Panc1 (cell line): ENCODE results near the gene FGD3. TPM values are rescaled to one million over a fixed set of nuclear protein-coding genes. Genes with fewer than 3 reads are reported as not detected.

Experiments
- ATAC-seq: fragments of 200-7000 bp; cut with Tn5 transposase; 2 replicates; pipeline ENCODE4 v1.9.1; 2020; ENCODE audit warnings: mild to moderate bottlenecking, moderate library complexity
- BruUV-seq: library from RNA; stranded (reverse); fragments of 400-500 nt; replicated peaks from 2 replicates; lab custom pipeline; 2021; lab: Mats Ljungman, UMichigan
- CTCF ChIA-PET: fragments of 300-600 bp; sonication (Branson Sonifier 250); formaldehyde crosslinking; loops from one replicate; lab custom pipeline; 2022; ENCODE audit warnings: antibody characterized with exemption; lab: Charles Lee
- POLR2A ChIA-PET: fragments of 300-600 bp; sonication (Branson Sonifier 250); formaldehyde crosslinking; loops from one replicate; lab custom pipeline; 2022; ENCODE audit warnings: antibody characterized with exemption; lab: Charles Lee
- DNase-seq: peaks from one replicate; pipeline ENCODE4 v3.0.0-alpha.2; 2010; ENCODE audit warnings: low read depth, low spot score
- H3K27ac ChIP-seq: 2 replicates; pipeline ENCODE4 v1.5.1; 2011; ENCODE audit warnings: mild to moderate bottlenecking, low read length, inconsistent platforms
- H3K27me3 ChIP-seq: fragments of 200-500 bp; sonication (Bioruptor generic); 2 replicates; pipeline ENCODE4 v1.6.0; 2014; ENCODE audit warnings: low read length, inconsistent platforms; ENCODE audit not compliant: control insufficient read depth, insufficient read depth
- H3K36me3 ChIP-seq: fragments of 200-500 bp; sonication (Bioruptor generic); 2 replicates; pipeline ENCODE4 v1.5.1; 2014; ENCODE audit warnings: inconsistent platforms, mild to moderate bottlenecking, low read length, moderate library complexity; ENCODE audit not compliant: control insufficient read depth, insufficient read depth
- H3K4me1 ChIP-seq: 2 replicates; pipeline ENCODE4 v1.5.1; 2011; ENCODE audit warnings: inconsistent platforms, mild to moderate bottlenecking, low read length, moderate library complexity; ENCODE audit not compliant: control insufficient read depth, insufficient read depth
- H3K4me3 ChIP-seq, 2 experiments: 2 replicates each; pipeline ENCODE4 v1.5.1; 2011 to 2012; ENCODE audit warnings: low read depth in 2 of 2, low read length in 2 of 2, mild to moderate bottlenecking in 2 of 2, inconsistent platforms in 1 of 2, moderate library complexity in 1 of 2
- H3K9me3 ChIP-seq: fragments of 200-500 bp; sonication (Bioruptor generic); 2 replicates; pipeline ENCODE4 v1.5.1; 2014; ENCODE audit warnings: low read depth, mild to moderate bottlenecking, inconsistent platforms, low read length, moderate library complexity; ENCODE audit not compliant: control insufficient read depth, insufficient read depth
- POLR2AphosphoS5 ChIP-seq: IDR thresholded peaks from 2 replicates; pipeline ENCODE4 v1.6.1; 2012; ENCODE audit warnings: mild to moderate bottlenecking, low read depth, low read length, moderate library complexity
- SIN3A ChIP-seq: IDR thresholded peaks from 2 replicates; pipeline ENCODE4 v1.6.1; 2012; ENCODE audit warnings: low read depth, mild to moderate bottlenecking, low read length, moderate library complexity, borderline replicate concordance; ENCODE audit not compliant: insufficient read depth
- TCF7L2 ChIP-seq: IDR thresholded peaks from 2 replicates; pipeline ENCODE4 v1.6.1; 2011; ENCODE audit warnings: mild to moderate bottlenecking, low read depth, low read length, inconsistent platforms
- in situ Hi-C: cut with HindIII; loops from 2 replicates; pipeline ENCODE4 v1.10.0; 2016; ENCODE audit warnings: low sequenced_read_pairs, low pct_unique_long_range_greater_than_20kb
- intact Hi-C: fragments of 100-400 bp; cut with micrococcal nuclease; formaldehyde crosslinking; loops from one replicate; pipeline ENCODE4 v1.10.0; 2022; ENCODE audit not compliant: unreplicated experiment
- total RNA-seq: library from RNA; stranded (reverse); gene quantifications from one replicate; pipeline ENCODE4 v1.2.1, GENCODE V29; 2021; ENCODE audit not compliant: unreplicated experiment
- TF ChIP-seq, protein P1 (sequence below): fragments of 450-650 bp; IDR thresholded peaks from 2 replicates; pipeline ENCODE4 v1.5.1; 2017; ENCODE audit warnings: mild to moderate bottlenecking
- TF ChIP-seq, protein P2 (sequence below), 2 experiments: IDR thresholded peaks; 2 replicates each; pipeline ENCODE4 v1.6.1; 2011 to 2012; ENCODE audit warnings: low read depth in 2 of 2, control low read depth in 1 of 2, low read length in 1 of 2, mild to moderate bottlenecking in 1 of 2, moderate library complexity in 1 of 2; ENCODE audit not compliant: insufficient read depth in 1 of 2

Gene FGD3
- total RNA-seq, 1 experiment from 2014 or later = 0.80 TPM

DNA sequence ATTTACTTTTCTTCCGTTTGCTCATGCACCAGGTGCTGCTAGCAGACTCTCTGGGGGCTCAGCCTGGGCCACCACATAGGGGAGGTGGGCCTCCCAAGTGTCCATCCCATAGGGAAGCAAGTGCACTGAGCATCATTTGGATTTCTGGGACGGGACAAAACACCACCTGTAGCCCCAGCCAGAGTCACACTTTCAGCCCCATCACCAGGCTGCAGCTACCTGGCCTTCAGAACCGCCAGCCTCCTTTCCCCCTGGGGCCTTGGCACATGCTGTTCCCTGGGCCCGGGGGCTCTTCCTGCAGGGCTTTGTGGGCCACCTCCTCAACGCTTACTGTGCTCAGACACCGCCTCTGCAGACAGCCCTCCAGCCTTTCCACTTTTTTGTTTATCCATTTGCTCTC lies 91.6 kb downstream of the FGD3 start:
- ChIA-PET CTCF (no interaction called here), POLR2A (no interaction called here)
- in situ Hi-C loops (no loop called here), intact Hi-C loops (no loop called here)
- TF ChIP-seq SIN3A (no peak), TCF7L2 (no peak)
- no peaks in the 10 kb centered on the region for H3K4me1 ChIP-seq
- no peaks in the 10 kb centered on the region for H3K36me3 ChIP-seq
- no peak for ATAC-seq
- no peaks in the 10 kb centered on the region for H3K27me3 ChIP-seq
- no peak for DNase-seq
- H3K27ac ChIP-seq = no peak overlapping the region
- no peak overlapping the region for H3K4me3 ChIP-seq
- H3K9me3 ChIP-seq = no peaks in the 10 kb centered on the region
- no TSS peak for BruUV-seq

DNA sequence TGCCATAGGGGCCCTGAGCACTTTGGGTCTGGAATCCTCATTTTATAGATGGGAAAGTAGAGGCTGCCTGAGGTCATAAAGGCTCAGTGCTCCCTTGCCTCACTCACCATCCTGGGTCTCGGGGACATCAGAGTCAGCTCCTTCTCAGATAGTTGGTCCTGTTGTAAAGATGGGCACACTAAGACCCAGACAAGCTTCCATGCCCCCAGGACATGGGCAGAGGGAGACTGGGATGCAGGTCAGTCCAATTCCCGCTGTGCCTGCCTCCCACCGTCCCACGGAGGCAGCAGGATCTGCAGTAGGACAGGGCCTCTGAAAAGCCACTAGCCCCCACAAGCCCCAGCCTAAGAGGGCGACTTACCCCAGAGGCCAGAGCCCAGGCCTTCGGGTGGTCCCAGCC lies 92.1 kb downstream of the FGD3 start:
- CTCF ChIA-PET = no interaction called here

DNA sequence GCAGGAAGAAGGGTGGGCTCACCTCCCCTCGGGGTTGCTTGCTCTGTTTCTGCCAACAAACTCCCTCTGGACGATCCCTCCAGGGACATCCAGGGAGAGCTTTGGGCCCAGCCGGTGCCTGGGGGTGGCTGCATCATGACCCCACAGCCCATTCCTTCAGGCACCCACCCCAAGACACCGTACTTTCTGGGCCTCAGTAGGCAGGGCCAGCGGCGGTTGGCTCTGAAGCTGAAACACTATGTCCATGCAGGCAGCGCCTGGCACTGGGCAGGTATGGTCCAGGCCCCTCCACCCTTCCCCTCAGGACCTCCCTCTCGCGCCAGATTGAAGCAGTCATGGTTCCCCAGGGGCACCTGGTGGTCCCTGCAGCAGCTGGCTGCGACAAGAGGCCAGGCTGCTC lies 92.7 kb downstream of the FGD3 start:
- Histone ChIP-seq H3K36me3 (no peaks in the 10 kb centered on the region), H3K27me3 (no peaks in the 10 kb centered on the region), H3K9me3 (no peaks in the 10 kb centered on the region), H3K4me3 (no peak overlapping the region), H3K4me1 (no peaks in the 10 kb centered on the region), H3K27ac (no peak overlapping the region)
- BruUV-seq = no TSS peak
- in situ Hi-C loops = no loop called here
- POLR2A ChIA-PET = no interaction called here
- ATAC-seq = no peak
- CTCF ChIA-PET = no interaction called here
- TF ChIP-seq POLR2AphosphoS5 (no peak), SIN3A (no peak), TCF7L2 (no peak)
- TF ChIP-seq, protein P1, sequence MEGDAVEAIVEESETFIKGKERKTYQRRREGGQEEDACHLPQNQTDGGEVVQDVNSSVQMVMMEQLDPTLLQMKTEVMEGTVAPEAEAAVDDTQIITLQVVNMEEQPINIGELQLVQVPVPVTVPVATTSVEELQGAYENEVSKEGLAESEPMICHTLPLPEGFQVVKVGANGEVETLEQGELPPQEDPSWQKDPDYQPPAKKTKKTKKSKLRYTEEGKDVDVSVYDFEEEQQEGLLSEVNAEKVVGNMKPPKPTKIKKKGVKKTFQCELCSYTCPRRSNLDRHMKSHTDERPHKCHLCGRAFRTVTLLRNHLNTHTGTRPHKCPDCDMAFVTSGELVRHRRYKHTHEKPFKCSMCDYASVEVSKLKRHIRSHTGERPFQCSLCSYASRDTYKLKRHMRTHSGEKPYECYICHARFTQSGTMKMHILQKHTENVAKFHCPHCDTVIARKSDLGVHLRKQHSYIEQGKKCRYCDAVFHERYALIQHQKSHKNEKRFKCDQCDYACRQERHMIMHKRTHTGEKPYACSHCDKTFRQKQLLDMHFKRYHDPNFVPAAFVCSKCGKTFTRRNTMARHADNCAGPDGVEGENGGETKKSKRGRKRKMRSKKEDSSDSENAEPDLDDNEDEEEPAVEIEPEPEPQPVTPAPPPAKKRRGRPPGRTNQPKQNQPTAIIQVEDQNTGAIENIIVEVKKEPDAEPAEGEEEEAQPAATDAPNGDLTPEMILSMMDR = no peak
- TF ChIP-seq, protein P2, sequence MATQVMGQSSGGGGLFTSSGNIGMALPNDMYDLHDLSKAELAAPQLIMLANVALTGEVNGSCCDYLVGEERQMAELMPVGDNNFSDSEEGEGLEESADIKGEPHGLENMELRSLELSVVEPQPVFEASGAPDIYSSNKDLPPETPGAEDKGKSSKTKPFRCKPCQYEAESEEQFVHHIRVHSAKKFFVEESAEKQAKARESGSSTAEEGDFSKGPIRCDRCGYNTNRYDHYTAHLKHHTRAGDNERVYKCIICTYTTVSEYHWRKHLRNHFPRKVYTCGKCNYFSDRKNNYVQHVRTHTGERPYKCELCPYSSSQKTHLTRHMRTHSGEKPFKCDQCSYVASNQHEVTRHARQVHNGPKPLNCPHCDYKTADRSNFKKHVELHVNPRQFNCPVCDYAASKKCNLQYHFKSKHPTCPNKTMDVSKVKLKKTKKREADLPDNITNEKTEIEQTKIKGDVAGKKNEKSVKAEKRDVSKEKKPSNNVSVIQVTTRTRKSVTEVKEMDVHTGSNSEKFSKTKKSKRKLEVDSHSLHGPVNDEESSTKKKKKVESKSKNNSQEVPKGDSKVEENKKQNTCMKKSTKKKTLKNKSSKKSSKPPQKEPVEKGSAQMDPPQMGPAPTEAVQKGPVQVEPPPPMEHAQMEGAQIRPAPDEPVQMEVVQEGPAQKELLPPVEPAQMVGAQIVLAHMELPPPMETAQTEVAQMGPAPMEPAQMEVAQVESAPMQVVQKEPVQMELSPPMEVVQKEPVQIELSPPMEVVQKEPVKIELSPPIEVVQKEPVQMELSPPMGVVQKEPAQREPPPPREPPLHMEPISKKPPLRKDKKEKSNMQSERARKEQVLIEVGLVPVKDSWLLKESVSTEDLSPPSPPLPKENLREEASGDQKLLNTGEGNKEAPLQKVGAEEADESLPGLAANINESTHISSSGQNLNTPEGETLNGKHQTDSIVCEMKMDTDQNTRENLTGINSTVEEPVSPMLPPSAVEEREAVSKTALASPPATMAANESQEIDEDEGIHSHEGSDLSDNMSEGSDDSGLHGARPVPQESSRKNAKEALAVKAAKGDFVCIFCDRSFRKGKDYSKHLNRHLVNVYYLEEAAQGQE (IDR thresholded peaks at IDR 0.05; ENCODE audit: insufficient read depth in 1 of 2, low read depth in 2 of 2, low read length in 1 of 2) = no peak
- intact Hi-C loops = no loop called here
- DNase-seq = no peak

More for the DNA sequence above, 92.1 kb downstream of the FGD3 start:
- POLR2A ChIA-PET = no interaction called here
- H3K36me3 ChIP-seq = no peaks in the 10 kb centered on the region
- intact Hi-C loops = no loop called here
- no TSS peak for BruUV-seq
- H3K9me3 ChIP-seq = no peaks in the 10 kb centered on the region
- no peak overlapping the region for H3K4me3 ChIP-seq
- no peak for ATAC-seq
- H3K4me1 ChIP-seq = no peaks in the 10 kb centered on the region
- no peak overlapping the region for H3K27ac ChIP-seq
- in situ Hi-C loops = no loop called here
- H3K27me3 ChIP-seq = no peaks in the 10 kb centered on the region
- no peak for TF ChIP-seq SIN3A
- TF ChIP-seq POLR2AphosphoS5 = no peak
- no peak for TF ChIP-seq TCF7L2
- TF ChIP-seq, protein P1 = no peak
- TF ChIP-seq, protein P2 (IDR thresholded peaks at IDR 0.05; ENCODE audit: insufficient read depth in 1 of 2, low read depth in 2 of 2, low read length in 1 of 2) = no peak
- DNase-seq = no peak
